ENCODE results near the gene CTBS. TPM values are rescaled to one million over a fixed set of nuclear protein-coding genes. Genes with fewer than 3 reads are reported as not detected.

Gene CTBS
- total and polyA plus RNA-seq, 2 of the 13 experiments (the other 11 are each of a cell fraction or from before 2014, with no cell fraction given): 4.7 to 12.4 TPM

- Histone ChIP-seq H3K36me3 (replicated peaks in 1 of 2; ENCODE audit: control insufficient read depth in 1 of 2, insufficient read depth in 2 of 2, low read length in 2 of 2) (no peaks in the 10 kb centered on the region), H3K79me2 (ENCODE audit: insufficient read depth, low read length) (no peaks in the 10 kb centered on the region), H4K20me1 (ENCODE audit: insufficient read depth, low read length) (no peaks in the 10 kb centered on the region), H3K9me3 (ENCODE audit: low read length) (no peaks in the 10 kb centered on the region), H2AFZ (ENCODE audit: low read length) (no peak overlapping the region), H3K4me3 (replicated peaks in 1 of 3; ENCODE audit: insufficient read depth in 1 of 3, low read depth in 2 of 3, low read length in 3 of 3) (no peak overlapping the region), H3K27me3 (ENCODE audit: control insufficient read depth in 1 of 2, insufficient read depth in 2 of 2, low read length in 2 of 2) (no peaks in the 10 kb centered on the region), H3K9ac (ENCODE audit: insufficient read depth, low read depth, low read length) (no peak overlapping the region), H3K27ac (ENCODE audit: extremely low read length, insufficient read depth, low read length) (no peak overlapping the region), H3K4me1 (ENCODE audit: insufficient read depth, low read length) (no peaks in the 10 kb centered on the region), H3K4me2 (ENCODE audit: low read depth, low read length) (no peak overlapping the region)
- intact Hi-C loops (cut with micrococcal nuclease; ENCODE audit: unreplicated experiment) (loop anchor here (1.0 to 10.0 kb wide), 4 partner anchors 34 to 607 kb away; partner anchors contain the start of genes GNG5, RPF1 and SPATA1), in situ Hi-C loops (cut with HindIII; ENCODE audit: extremely low pct_ligation_motif_present, low pct_unique_long_range_greater_than_20kb) (no loop called here)
- no peak for FAIRE-seq
- DNase-seq (ENCODE audit: low spot score): no peak
- no TSS peak for BruUV-seq (replicated peaks)
- ChIA-PET POLR2A (no interaction called here), CTCF (ENCODE audit: low intra/inter-chr PET ratio, low total read pairs) (no interaction called here)
- no peak for ATAC-seq
- 92% methylated on average over 4 of the region's 4 CpGs for WGBS (ENCODE audit: low lambda C conversion rate)
- TF ChIP-seq CHD2 (IDR thresholded peaks at IDR 0.05; ENCODE audit: low read depth, low read length): no peak
- no peak for TF ChIP-seq LCORL (IDR thresholded peaks at IDR 0.05)
- no peak for TF ChIP-seq LCORL (CRISPR knock-in tag; IDR thresholded peaks at IDR 0.05)
- TF ChIP-seq ZNF761 (CRISPR knock-in tag; conservative IDR thresholded peaks at IDR 0.05): no peak
- TF ChIP-seq CC2D1A (CRISPR knock-in tag; IDR thresholded peaks at IDR 0.05): no peak
- peak; percentile 24; the same call in 1 of the 2 replicates for TF ChIP-seq SMC3 (IDR thresholded peaks at IDR 0.05; ENCODE audit: low read length)
- TF ChIP-seq FOSL1 (CRISPR knock-in tag; IDR thresholded peaks at IDR 0.05; ENCODE audit: borderline replicate concordance): no peak
- no peak for TF ChIP-seq ZIK1 (CRISPR knock-in tag; IDR thresholded peaks at IDR 0.05; ENCODE audit: borderline replicate concordance, low read depth)
- no peak for TF ChIP-seq ZNF484 (CRISPR knock-in tag; IDR thresholded peaks at IDR 0.05; ENCODE audit: borderline replicate concordance, low read depth)
- TF ChIP-seq SMYD3 (CRISPR knock-in tag; IDR thresholded peaks at IDR 0.05): no peak
- TF ChIP-seq TEAD2 (CRISPR knock-in tag; IDR thresholded peaks at IDR 0.05): no peak
- TF ChIP-seq PAX8 (CRISPR knock-in tag; IDR thresholded peaks at IDR 0.05; ENCODE audit: borderline replicate concordance): no peak
- TF ChIP-seq BHLHE40 (IDR thresholded peaks at IDR 0.05; ENCODE audit: low read length): no peak
- no peak for TF ChIP-seq ZBTB38 (CRISPR knock-in tag; IDR thresholded peaks at IDR 0.05)
- TF ChIP-seq STAG1 (CRISPR knock-in tag; IDR thresholded peaks at IDR 0.05): peak; percentile 61
- TF ChIP-seq ZNF382 (CRISPR knock-in tag; IDR thresholded peaks at IDR 0.05; ENCODE audit: borderline replicate concordance): no peak
- TF ChIP-seq CTCF (CRISPR knock-in tag; IDR thresholded peaks at IDR 0.05): peak; percentile 50
- TF ChIP-seq YEATS4 (CRISPR knock-in tag; IDR thresholded peaks at IDR 0.05; ENCODE audit: borderline replicate concordance): no peak
Observed at GRCh38 chr1:84541679-84542078, 32.6 kb downstream of the CTBS start.

Measured in HepG2 (cell line).